ENCODE results near the gene NSUN4.

DNA sequence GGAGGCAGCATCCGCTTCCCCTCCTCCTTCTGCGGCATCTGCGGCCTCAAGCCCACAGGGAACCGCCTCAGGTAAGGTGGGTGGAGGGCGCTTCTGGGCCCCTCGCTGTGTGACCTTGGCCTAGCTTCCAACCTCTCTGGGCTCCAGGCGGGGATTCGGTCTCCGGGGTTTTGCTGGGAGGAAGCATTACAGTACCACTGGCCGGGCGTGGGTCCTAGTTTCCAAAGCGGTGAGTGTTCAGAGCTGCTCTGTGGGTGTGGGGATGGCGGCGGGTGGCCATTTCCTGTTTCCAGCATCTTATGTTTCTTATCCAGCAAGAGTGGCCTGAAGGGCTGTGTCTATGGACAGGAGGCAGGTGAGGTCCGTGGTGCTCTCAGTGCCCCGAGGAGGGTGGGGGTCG is 65.1 kb downstream of the NSUN4 start:
- TF ChIP-seq, protein P1, sequence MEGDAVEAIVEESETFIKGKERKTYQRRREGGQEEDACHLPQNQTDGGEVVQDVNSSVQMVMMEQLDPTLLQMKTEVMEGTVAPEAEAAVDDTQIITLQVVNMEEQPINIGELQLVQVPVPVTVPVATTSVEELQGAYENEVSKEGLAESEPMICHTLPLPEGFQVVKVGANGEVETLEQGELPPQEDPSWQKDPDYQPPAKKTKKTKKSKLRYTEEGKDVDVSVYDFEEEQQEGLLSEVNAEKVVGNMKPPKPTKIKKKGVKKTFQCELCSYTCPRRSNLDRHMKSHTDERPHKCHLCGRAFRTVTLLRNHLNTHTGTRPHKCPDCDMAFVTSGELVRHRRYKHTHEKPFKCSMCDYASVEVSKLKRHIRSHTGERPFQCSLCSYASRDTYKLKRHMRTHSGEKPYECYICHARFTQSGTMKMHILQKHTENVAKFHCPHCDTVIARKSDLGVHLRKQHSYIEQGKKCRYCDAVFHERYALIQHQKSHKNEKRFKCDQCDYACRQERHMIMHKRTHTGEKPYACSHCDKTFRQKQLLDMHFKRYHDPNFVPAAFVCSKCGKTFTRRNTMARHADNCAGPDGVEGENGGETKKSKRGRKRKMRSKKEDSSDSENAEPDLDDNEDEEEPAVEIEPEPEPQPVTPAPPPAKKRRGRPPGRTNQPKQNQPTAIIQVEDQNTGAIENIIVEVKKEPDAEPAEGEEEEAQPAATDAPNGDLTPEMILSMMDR (IDR thresholded peaks at IDR 0.05; ENCODE audit: low read depth, low read length, poor library complexity, severe bottlenecking) = no peak
- TF ChIP-seq EZH2phosphoT487 (IDR thresholded peaks at IDR 0.05; ENCODE audit: borderline replicate concordance, low read length) = no peak
